Spleen (tissue), 7 donors: ENCODE results near the gene SH2D5.

ENCODE experiments used
- CTCF ChIP-seq, 11 experiments: fragments of 200-600 bp in 7 of 11; fragments of 450-650 bp in 4 of 11; sonication (generic) in 4 of 11; IDR thresholded peaks in 8 of 11; conservative IDR thresholded peaks in 3 of 11; 1 replicate in 7 of 11; 2 replicates in 4 of 11; pipeline versions ENCODE4 v1.4.0 to v1.8.0; 2016 to 2021; ENCODE audit warnings: antibody characterized with exemption in 11 of 11, inconsistent platforms in 4 of 11, mild to moderate bottlenecking in 1 of 11
- POLR2A ChIP-seq, 3 donors: fragments of 450-650 bp; IDR thresholded peaks; one replicate each; pipeline ENCODE4 v1.5.1; 2017; ENCODE audit warnings: antibody characterized with exemption in 3 of 3, mild to moderate bottlenecking in 1 of 3
- donor health status: DM: no; HTN: no; CAD: no; lungs with moderate emphysema.
- donor health status: DM: no; HTN: no; CAD: no.
- donor health status: DM: no; HTN: no; CAD: no.

- no peak for TF ChIP-seq CTCF (IDR thresholded peaks at IDR 0.05 in 8 of 11, conservative IDR thresholded peaks at IDR 0.05 in 3 of 11)
- no peak for TF ChIP-seq POLR2A (IDR thresholded peaks at IDR 0.05)
These were observed 5.4 kb downstream of the SH2D5 start for GRCh38 chr1:20726932-20727745.
